Vagina (tissue), 2 donors: ENCODE results near the gene ETS1. TPM values are rescaled to one million over a fixed set of nuclear protein-coding genes. Genes with fewer than 3 reads are reported as not detected.

ENCODE experiments used
- DNase-seq, 2 donors: peaks; one replicate each; pipeline ENCODE4 v3.0.0-alpha.2; 2017; ENCODE audit errors: extremely low spot score in 2 of 2
- H3K27ac ChIP-seq: fragments of 200-600 bp; sonication (generic); one replicate; pipeline ENCODE4 v1.5.1; 2019
- H3K27me3 ChIP-seq: fragments of 200-600 bp; sonication (generic); one replicate; pipeline ENCODE4 v1.5.1; 2019
- H3K36me3 ChIP-seq, 2 donors: fragments of 200-600 bp; sonication (generic); one replicate each; pipeline ENCODE4 v1.5.1; 2017 to 2019
- H3K4me1 ChIP-seq: fragments of 200-600 bp; sonication (generic); one replicate; pipeline ENCODE4 v1.5.1; 2019
- H3K4me3 ChIP-seq, 2 donors: fragments of 200-600 bp; sonication (generic); 1 replicate in 1 of 2; 2 replicates in 1 of 2; pipeline ENCODE4 v1.5.1; 2016 to 2019
- H3K9me3 ChIP-seq: fragments of 200-600 bp; sonication (generic); one replicate; pipeline ENCODE4 v1.5.1; 2019
- CTCF ChIP-seq, 3 experiments: fragments of 450-650 bp in 2 of 3; fragments of 200-600 bp in 1 of 3; sonication (generic) in 1 of 3; IDR thresholded peaks; one replicate each; pipeline ENCODE4 v1.5.1; 2017 to 2019; ENCODE audit warnings: antibody characterized with exemption in 3 of 3, mild to moderate bottlenecking in 2 of 3, moderate library complexity in 2 of 3
- POLR2A ChIP-seq, 2 donors: fragments of 450-650 bp; IDR thresholded peaks; one replicate each; pipeline ENCODE4 v1.6.1; 2017; ENCODE audit warnings: antibody characterized with exemption in 2 of 2, mild to moderate bottlenecking in 2 of 2, moderate library complexity in 2 of 2
- POLR2AphosphoS5 ChIP-seq, 2 donors: sonication (generic); formaldehyde crosslinking; IDR thresholded peaks; one replicate each; pipeline ENCODE4 v1.9.0; 2017; ENCODE audit warnings: antibody characterized with exemption in 2 of 2, mild to moderate bottlenecking in 2 of 2, low read depth in 1 of 2; ENCODE audit not compliant: insufficient read depth in 1 of 2
- intact Hi-C: fragments of 100-400 bp; cut with DNase I; formaldehyde crosslinking; loops from one replicate; pipeline ENCODE4 v1.15.1; 2023
- total RNA-seq: library from RNA; depleted of rRNA; stranded (reverse); fragments of >200 nt; gene quantifications from one replicate; pipeline ENCODE4 v1.2.3, GENCODE V29; 2016

The ETS1 gene
- total RNA-seq, 1 donor from 2014 or later, result 51.6 TPM

GRCh38 chr11:128523641-128524040 lies 63.7 kb downstream of the ETS1 start:
- peaks cover 14% of the 10 kb centered on the region for H3K4me1 ChIP-seq
- intact Hi-C loops, result no loop called here
- no peak overlapping the region for H3K4me3 ChIP-seq
- no peak for TF ChIP-seq POLR2A (IDR thresholded peaks at IDR 0.05)
- no peak for TF ChIP-seq CTCF (IDR thresholded peaks at IDR 0.05)
- no peak for TF ChIP-seq POLR2AphosphoS5 (IDR thresholded peaks at IDR 0.05; ENCODE audit: insufficient read depth in 1 of 2, low read depth in 1 of 2)
- H3K36me3 ChIP-seq, result no peaks in the 10 kb centered on the region
- DNase-seq, result no peak
- H3K27ac ChIP-seq, result peak overlapping the region; percentile 98
- no peaks in the 10 kb centered on the region for H3K9me3 ChIP-seq
- no peaks in the 10 kb centered on the region for H3K27me3 ChIP-seq

- H3K27ac ChIP-seq, result peak overlapping the region; percentile 98
- no peaks in the 10 kb centered on the region for H3K9me3 ChIP-seq
- no peaks in the 10 kb centered on the region for H3K36me3 ChIP-seq
- peak overlapping the region; percentile 68 to 83 for H3K4me3 ChIP-seq
- DNase-seq, result no peak
- peaks cover 20% of the 10 kb centered on the region for H3K4me1 ChIP-seq
- intact Hi-C loops, result no loop called here
- H3K27me3 ChIP-seq, result no peaks in the 10 kb centered on the region
- TF ChIP-seq CTCF (IDR thresholded peaks at IDR 0.05) (no peak), POLR2AphosphoS5 (IDR thresholded peaks at IDR 0.05; ENCODE audit: insufficient read depth in 1 of 2, low read depth in 1 of 2) (no peak), POLR2A (IDR thresholded peaks at IDR 0.05) (no peak)
Observed at GRCh38 chr11:128522943-128523518, 64.3 kb downstream of the ETS1 start.

GRCh38 chr11:128522055-128522942 lies 65.1 kb downstream of the ETS1 start:
- no peaks in the 10 kb centered on the region for H3K9me3 ChIP-seq
- H3K4me3 ChIP-seq, result peak overlapping the region; percentile 68 to 83
- no peaks in the 10 kb centered on the region for H3K36me3 ChIP-seq
- H3K27me3 ChIP-seq, result no peaks in the 10 kb centered on the region
- H3K4me1 ChIP-seq, result peaks cover 27% of the 10 kb centered on the region
- no peak for DNase-seq
- peak in 1 of 2 donors; percentile 89 for TF ChIP-seq POLR2AphosphoS5 (IDR thresholded peaks at IDR 0.05; ENCODE audit: insufficient read depth in 1 of 2, low read depth in 1 of 2)
- TF ChIP-seq POLR2A (IDR thresholded peaks at IDR 0.05), result peak in 1 of 2 donors; percentile 94
- TF ChIP-seq CTCF (IDR thresholded peaks at IDR 0.05), result no peak
- intact Hi-C loops, result no loop called here
- H3K27ac ChIP-seq, result peak overlapping the region; percentile 98

- Histone ChIP-seq H3K27me3 (no peaks in the 10 kb centered on the region), H3K36me3 (no peaks in the 10 kb centered on the region), H3K9me3 (no peaks in the 10 kb centered on the region), H3K4me1 (peaks cover 34% of the 10 kb centered on the region), H3K27ac (peak overlapping the region; percentile 98), H3K4me3 (peak overlapping the region; percentile 68 to 83)
- intact Hi-C loops, result no loop called here
- TF ChIP-seq CTCF (IDR thresholded peaks at IDR 0.05), result no peak
- TF ChIP-seq POLR2AphosphoS5 (IDR thresholded peaks at IDR 0.05; ENCODE audit: insufficient read depth in 1 of 2, low read depth in 1 of 2), result no peak
- TF ChIP-seq POLR2A (IDR thresholded peaks at IDR 0.05), result no peak
- no peak for DNase-seq
Observed at GRCh38 chr11:128521682-128522054, 65.7 kb downstream of the ETS1 start.
